PC-3 (cell line): ENCODE measurements around the gene KLHL36.

ENCODE experiments used
- EZH2 ChIP-seq: fragments of 300-600 bp; sonication (generic); IDR thresholded peaks from one replicate; pipeline ENCODE4 v1.6.1; 2017; ENCODE audit warnings: antibody characterized with exemption, mild to moderate bottlenecking, low read length; ENCODE audit not compliant: unreplicated experiment
- TF ChIP-seq, protein P1 (sequence below): fragments of 300-600 bp; sonication (generic); conservative IDR thresholded peaks from 2 replicates; pipeline ENCODE4 v1.5.1; 2017; ENCODE audit warnings: antibody characterized with exemption, low read depth, mild to moderate bottlenecking, low read length

DNA sequence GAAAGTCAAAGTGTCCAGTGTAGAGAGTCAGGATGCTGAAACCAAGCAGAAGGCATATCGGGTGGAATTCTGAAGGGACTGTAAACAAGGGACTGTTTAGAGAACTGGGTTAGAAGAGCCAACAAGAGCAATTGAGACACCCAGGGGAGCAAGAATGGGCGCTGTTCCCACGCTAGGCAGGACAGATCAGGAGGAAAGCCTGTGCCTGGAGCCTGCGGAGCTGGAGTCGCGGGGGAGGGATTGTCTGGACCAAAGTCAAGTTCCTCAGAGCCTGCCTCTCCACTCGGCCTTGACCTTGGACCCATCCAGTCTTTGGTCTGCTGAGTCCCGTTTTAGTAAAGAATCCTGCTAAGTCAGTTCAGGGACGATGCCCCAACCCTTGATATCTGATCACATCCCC is 14.7 kb upstream of the KLHL36 start:
- TF ChIP-seq, protein P1, sequence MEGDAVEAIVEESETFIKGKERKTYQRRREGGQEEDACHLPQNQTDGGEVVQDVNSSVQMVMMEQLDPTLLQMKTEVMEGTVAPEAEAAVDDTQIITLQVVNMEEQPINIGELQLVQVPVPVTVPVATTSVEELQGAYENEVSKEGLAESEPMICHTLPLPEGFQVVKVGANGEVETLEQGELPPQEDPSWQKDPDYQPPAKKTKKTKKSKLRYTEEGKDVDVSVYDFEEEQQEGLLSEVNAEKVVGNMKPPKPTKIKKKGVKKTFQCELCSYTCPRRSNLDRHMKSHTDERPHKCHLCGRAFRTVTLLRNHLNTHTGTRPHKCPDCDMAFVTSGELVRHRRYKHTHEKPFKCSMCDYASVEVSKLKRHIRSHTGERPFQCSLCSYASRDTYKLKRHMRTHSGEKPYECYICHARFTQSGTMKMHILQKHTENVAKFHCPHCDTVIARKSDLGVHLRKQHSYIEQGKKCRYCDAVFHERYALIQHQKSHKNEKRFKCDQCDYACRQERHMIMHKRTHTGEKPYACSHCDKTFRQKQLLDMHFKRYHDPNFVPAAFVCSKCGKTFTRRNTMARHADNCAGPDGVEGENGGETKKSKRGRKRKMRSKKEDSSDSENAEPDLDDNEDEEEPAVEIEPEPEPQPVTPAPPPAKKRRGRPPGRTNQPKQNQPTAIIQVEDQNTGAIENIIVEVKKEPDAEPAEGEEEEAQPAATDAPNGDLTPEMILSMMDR, result no peak
- TF ChIP-seq EZH2, result no peak
